Upper lobe of left lung (tissue), 4 donors: Measurements from ENCODE around the gene SCGB3A2.

Source experiments
- CTCF ChIP-seq, 6 experiments: fragments of 450-650 bp in 4 of 6; fragments of 200-600 bp in 2 of 6; sonication (generic) in 2 of 6; IDR thresholded peaks; one replicate each; pipeline ENCODE4 v1.5.1; 2016 to 2019; ENCODE audit warnings: antibody characterized with exemption in 6 of 6
- EP300 ChIP-seq, 4 donors: sonication (generic); formaldehyde crosslinking; IDR thresholded peaks; one replicate each; pipeline ENCODE4 v1.5.1; 2017; ENCODE audit warnings: antibody characterized with exemption in 4 of 4, control low read depth in 2 of 4
- POLR2A ChIP-seq, 4 donors: fragments of 450-650 bp; IDR thresholded peaks; one replicate each; pipeline ENCODE4 v1.5.1; 2016 to 2017; ENCODE audit warnings: antibody characterized with exemption in 4 of 4, mild to moderate bottlenecking in 2 of 4

GRCh38 chr5:147869112-147869511 lies 9.4 kb upstream of the SCGB3A2 start:
- TF ChIP-seq CTCF (IDR thresholded peaks at IDR 0.05) (no peak), POLR2A (IDR thresholded peaks at IDR 0.05) (no peak), EP300 (IDR thresholded peaks at IDR 0.05) (no peak)
